GM19463 (cell line): ENCODE measurements around the gene SLC5A10.
"Not testable (repeated sequence)": the region's sequence is repeated elsewhere in the genome, so short reads cannot be mapped to it uniquely, and the experiment has no call there.

ENCODE experiments used
- ATAC-seq: cut with Tn5 transposase; IDR thresholded peaks from one replicate; pipeline ENCODE4 v1.9.1; 2021; ENCODE audit warnings: mild to moderate bottlenecking, moderate library complexity; ENCODE audit not compliant: unreplicated experiment

SLC5A10 gene

DNA sequence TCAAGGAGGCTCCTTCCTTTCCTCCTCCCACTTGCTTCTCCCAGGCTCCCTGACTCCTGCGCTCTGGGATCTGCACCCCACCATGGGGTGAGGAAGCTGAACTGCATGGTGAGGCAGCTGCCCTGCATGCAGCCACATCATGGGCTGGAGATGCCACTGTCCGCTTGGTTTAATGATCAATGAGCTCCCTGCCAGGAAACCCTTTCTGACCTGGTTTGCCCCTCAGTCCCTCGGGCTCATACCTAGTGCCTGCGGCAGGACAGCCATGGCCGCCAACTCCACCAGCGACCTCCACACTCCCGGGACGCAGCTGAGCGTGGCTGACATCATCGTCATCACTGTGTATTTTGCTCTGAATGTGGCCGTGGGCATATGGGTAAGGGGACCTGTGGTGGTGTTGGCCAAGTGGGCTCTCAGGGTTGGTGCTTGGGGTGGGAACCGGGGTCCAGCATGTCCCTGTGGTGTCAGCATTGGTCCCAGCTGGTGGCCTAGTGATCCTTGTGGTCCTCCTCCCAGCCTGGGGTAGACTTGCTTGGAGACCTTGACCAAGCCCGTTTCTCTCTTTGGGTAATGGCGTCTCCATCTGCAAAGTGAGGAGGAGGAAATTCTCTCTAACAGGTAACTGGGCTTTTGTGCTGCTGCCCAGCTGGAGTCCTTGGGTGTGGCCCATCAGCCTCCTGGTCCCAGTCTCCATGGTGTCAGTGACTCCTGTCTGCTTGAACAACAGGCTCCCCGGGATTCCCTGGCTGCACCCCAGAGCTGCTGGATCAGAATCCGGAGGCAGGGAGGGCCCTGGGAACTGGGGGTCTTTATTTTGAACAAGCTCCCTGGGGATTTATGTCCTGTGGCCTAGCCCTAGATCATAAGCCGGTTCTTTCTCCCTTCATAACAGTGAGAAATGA lies at the start of gene SLC5A10:
Gene SLC5A10, plus strand, starts transcription at position 225 of the 902 bp plus-strand sequence. Its CDS starts 41 bp downstream, at position 266.
- ATAC-seq = no peak

DNA sequence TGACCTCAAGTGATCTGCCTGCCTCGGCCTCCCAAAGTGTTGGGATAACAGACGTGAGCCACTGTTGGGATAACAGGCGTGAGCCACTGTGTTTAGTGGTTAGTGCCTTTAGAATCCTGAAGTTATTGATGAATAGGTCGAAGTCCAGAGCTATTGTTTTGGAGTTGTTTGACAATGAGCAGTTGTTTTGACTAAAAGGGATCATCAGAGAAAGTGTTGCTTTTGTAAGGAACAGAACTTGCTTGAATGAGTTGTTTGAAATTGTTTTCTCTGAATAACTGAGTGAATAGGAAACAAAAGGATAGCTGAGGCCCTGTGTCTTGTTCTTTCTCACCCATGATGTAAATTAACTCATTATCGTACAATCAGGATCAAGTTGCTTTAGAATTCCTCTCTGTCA lies 47.5 kb upstream of the SLC5A10 start:
- ATAC-seq = no peak

DNA sequence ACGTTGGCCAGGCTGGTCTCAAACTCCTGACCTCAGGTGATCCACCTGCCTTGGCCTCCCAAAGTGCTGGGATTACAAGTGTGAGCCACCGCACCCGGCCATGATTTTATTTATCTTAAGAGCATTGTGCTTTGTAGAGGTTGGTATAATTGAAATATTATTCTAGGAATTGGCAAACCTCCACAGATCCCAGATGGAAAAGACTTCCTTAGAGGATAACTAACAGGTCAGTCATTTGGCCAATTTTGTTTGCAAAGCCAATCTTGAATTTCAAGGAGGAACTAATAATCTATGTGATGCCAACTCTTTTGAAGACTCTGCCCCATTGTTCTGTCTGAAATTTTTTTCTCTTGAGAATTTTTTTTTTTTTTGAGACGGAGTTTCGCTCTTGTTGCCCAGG lies 46.7 kb upstream of the SLC5A10 start:
- ATAC-seq = no peak

DNA sequence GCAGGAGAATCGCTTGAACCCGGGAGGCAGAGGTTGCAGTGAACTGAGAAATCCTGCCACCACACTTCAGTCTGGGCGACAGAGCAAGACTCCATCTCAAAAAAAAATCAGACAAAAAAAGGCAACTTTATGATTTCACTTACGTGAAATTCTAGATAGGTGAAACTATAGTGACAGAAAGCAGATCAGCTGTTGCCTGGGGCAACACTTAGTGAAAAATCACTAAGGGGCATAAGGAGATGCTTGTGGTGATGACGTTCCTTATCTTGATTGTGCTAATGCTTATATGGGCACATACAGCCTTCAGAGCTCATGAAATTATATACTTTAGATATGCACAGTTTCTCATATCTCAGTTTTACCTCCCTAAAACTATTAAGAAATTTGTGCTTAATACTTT lies 41.6 kb upstream of the SLC5A10 start:
- ATAC-seq = no peak

DNA sequence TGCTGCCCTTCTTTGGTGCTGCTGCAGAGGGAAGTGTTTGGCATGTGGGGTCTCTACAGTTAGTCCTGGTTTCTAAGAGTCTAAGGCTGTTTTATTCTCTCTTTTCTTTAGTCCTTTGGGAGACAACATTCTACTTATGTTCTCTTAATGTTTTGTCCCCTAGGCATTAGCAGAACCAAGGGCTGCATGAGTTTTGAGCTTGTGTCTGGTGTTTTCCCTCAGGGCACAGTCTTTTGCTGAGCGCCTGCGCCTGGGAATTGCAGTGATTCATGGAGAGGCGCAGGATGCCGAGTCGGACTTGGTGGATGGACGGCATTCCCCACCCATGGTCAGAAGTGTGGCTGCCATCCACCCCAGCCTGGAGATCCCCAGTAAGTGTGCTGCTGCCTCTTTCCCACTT lies 41.1 kb upstream of the SLC5A10 start:
- no peak for ATAC-seq

DNA sequence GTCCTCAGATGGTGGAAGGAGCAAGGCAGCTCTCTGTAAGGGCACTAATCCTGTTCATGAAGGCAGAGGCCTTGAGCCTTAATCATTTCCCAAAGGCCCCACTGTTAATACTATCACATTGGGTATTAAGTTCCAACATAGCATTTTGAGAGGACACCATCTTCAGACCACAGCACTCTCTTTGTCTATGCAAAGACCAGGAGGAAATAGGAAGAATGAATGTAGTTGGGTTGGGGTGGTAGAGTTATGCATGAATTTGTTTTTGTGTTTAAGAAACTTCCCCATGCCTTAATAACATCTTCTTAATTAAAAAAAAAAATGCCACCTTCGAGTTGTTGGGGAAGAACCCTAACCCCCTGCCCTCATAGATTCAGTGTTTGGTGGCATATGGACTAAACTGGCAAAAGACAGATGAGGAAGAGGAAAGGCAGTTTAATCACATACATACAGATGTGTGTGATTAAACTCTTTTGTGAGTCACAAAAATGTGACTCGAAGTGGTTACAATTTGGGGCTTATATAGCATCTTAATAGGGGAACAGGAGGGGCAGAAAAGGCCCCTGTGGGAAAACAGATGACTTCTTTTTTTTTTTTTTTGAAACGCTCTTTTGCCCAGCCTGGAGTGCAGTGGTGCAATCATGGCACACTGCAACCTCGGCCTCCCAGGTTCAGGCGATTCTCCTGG lies 35.0 kb upstream of the SLC5A10 start:
- no peak for ATAC-seq

DNA sequence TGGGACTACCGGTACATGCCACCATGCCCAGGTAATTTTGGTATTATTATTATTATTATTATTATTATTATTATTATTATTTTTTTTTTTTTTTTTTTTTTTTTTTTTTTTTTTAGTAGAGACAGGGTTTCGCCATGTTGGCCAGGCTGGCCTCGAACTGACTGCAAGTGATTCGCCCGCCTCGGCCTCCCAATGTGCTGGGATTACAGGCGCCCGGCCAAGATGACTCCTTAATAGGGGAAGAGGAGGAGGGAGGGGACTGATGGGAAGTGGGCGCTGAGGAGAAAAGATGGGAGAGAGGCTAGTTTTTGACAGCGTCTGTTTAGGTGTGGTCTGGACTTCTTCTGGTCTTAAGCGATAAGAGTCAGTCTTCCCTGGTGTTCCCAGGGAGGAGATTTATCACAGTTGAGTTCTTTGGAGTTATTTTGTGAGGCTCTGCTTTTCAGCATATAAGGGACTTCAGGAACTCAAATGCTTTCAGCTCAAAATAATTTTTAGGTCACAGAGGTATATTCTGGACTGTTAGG lies 34.4 kb upstream of the SLC5A10 start:
- no peak for ATAC-seq

DNA sequence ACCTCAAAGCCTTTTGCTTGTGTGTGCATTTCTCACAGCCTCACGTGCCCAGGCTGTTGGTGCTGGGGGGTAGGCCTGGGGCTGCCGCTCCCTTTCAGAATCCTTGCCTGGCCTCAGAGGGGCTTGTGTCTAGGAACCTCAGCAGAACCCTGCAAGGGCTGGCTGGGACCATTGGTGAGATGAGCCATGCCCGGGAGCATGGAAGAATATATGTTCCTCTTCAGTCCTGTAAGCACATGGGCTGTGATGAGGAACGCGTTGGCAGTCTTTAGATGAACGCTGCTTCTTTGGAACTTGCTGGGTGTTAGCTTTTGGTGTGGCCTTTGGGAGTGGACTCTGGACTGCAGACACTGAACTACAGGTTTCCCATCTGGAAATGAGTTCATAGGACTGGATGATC lies 32.0 kb upstream of the SLC5A10 start:
- ATAC-seq = no peak

DNA sequence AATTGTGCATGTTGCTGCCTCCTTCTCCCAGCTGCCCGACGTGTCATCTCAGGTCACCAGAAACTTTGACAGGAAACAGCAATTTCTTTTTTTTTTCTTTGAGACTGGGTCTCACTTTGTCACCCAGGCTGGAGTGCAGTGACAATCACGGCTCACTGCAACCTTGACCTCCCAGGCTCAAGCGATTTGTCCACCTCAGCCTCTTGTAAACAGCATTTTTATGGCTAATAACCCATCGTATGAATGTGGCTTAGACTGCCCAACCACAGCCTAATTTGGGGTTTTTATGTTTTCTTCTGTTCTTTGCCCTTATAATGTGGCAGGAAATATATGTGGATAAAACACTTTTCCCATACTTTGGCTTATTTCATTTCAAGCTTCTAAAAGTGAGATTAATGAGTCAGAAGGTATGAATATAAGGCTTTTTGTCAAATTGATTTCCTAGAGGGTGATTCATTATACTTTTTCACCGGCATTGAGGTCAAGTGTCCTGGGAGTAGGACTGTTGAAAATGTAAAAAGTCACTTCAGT lies 31.0 kb upstream of the SLC5A10 start:
- ATAC-seq = peak; percentile 47

DNA sequence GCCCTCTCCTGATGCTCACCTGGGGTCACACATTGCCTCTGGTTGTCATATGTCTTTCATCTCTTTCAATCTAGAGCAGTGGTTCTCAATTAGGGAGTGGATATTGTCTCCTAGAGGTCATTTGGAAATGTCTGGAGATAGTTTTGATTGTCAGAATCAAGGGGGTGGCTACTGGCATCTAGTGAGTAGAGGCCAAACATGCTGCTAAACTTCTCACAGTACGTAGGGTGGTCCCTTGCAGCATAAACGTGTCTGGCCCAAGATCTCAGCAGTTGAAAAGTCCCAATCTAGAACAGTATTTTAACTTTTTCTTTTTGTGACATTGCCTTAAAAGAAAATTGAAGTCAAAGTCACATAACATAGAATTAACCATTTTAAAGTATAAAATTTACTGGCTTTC lies 30.5 kb upstream of the SLC5A10 start:
- ATAC-seq = no peak

DNA sequence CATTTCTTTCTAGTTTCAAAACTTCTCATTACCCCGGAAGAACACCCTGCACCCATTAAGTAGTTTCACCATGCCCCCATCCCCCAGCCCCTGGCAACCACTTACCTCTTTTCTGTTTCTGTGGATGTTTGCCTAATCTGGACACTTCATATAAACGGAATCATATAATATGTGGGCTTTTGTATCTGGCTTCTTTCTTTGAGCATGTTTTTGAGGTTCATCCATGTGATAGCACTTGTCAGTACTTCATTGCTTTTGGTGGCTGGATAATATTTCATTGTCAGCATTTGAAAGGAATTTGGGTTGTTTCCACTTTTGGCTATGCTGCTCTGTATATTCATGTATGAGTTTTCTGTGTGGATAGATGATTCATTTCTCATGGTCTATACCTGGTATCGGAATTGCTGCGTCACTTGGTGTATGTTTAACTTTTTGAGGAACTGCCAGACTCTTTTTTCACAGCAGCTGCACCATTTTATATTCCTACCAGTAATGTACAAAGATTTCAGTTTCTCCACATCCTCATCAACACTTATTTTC lies 30.0 kb upstream of the SLC5A10 start:
- peak; percentile 57 for ATAC-seq

DNA sequence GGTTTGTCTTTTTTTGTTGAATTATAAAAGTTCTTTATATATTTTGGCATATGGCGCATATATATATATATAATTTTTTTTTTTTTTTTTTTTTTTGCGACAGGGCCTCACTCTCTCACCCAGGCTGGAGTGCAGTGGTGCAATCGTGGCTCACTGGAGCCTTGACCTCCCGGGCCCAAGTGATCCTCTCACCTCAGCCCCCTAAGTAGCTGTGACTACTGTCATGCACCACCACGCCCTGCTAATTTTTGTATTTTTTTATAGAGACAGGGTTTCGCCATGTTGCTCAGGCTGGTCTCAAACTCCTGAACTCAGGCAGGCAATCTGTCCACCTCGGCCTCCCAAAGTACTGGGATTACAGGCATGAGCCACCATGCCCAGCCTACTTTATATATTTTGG lies 29.4 kb upstream of the SLC5A10 start:
- not testable (repeated sequence) for ATAC-seq

DNA sequence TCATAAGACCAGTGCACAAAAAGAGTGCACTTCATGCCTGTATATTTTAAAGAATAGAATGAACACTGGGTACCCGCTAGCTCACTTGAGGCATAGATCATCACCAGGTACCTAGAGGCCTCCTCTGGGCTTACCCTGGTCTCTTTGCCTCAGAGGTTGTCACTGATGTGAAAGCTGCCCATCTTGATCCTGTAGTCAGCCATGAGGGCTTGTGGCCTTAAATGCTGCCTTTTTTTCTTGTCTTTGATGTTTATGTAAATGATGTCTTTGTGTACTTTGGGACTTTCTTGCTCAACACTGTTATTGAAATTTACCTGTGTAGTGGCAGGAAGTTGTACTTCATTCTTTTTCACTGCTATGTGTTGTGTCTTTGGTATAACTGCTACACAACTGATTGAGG lies 26.8 kb upstream of the SLC5A10 start:
- ATAC-seq = no peak

DNA sequence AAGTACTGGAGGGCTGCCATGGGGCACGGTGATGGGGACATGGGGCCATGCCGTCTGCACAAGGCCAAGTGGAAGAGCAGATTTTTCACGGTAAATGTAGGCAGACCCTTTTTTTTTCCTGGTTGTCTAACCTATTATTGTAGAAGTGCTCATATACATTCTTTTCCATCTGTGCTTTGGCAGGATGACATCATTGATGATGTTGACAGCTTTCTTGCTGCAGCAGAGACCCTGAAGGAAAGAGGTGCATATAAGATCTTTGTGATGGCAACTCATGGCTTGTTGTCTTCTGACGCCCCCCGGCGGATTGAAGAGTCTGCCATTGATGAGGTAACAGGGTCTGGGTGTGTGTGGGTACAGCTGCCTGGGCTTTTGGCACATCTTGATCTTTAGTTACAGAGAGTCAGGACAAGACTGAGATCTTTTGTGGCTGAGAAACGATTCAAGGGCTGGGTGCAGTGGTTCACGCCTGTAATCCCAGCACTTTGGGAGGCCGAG lies 23.3 kb upstream of the SLC5A10 start:
- ATAC-seq = no peak

DNA sequence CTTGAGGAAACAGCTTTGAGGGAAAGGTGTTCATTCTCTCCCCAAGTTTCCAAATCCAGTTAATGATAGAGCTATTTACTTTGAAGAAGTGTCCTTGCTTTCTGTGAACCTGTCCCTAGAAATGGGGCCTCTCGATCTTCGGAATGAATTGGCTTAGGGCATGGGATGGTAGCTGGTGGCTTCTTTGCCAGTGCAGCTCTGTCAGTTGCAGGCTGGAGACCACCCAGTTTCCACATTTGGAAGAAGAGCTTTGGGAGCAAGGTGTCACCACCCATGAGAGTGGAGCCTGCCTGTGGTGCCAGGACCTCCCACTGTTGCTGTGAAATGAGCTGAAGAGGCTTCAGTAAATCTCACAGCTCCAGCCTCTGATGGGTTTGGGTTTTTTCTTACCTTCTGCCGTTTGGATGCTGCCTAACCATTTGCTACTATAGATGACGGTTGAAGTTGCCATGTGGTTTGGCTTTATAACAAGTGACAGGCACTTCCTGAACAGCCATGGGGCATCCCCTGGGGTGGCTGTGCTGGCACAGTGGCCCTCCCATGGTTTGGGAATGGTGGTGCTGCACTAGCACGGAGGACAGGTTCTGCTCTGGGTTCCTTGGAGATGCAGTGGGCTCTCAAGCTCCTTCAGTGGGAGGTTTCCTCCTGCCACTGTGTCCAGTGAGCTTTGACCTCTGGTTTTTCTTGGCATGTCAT lies 19.5 kb upstream of the SLC5A10 start:
- ATAC-seq = no peak

DNA sequence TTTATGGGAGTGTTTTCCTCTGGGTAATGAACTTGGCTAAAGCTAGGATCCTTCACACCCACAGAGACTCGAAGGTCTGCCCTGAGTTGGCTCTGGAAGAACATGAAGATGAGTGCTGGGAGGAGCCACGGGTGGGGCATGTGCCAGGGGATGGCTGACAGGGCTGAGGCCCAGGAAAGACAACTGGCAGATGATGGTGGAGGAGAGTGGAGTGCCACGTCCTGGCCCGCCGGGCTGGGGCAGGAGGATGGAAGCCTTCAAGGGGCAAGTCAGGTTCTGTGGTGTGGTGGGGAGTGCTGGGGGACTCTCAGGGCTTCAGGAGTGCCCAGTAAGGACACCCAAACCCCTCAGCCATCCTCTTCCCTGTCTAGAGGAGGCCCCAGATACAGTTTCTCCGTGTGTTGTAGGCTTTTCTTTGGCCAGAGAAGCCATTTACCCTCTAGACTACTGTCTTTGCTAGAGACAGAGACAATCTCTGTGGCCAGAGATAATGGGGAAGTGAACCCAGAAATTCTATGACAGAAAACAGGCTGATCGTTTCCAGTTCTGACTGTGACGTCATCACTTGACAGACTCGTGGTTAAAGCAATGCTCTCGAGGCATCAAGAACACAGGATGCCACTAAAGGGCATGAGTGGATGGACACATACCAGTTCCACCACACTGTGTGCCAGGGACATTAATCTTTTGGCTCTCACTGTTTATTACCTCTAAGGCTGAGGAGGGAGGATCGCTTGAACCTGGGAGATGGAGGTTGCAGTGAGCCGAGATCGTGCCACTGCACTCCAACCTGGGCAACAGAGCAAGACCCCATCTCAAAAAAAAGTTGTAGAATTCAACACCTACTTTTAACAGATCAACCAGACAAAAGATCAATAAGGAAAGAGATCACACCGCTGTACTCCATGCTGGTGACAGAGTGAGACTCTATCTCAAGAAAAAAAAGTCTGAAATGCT lies 18.6 kb upstream of the SLC5A10 start:
- no peak for ATAC-seq

DNA sequence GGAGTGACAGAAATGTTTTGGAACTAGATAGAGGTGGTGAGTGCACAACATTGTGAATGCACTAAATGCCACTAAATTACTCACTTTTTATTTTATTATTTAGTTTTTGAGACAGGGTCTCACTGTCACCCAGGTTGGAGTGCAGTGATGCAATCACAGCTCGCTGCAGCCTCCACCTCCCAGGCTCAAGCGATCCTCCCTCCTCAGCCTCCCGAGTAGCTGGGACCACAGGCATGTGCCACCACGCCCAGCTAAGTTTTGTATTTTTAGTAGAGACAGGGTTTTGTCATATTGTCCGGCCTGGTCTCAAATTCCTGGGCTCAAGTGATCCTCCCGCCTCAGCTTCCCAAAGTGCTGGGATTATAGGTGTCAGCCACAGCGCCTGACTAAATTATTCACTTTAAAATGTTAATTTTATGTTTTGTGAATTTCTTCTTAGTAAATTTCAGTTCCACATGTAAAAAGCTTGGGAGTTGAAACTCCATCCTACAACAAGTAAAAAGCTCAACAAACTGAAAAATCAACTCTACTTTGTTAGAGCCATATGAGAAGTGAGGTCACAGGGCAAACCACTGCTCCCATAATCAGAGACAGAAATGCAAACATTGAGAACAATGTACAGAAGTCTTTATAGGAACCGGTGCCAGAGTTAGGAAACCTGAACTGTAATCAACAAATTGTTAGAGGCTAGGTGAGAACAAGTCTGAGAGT lies 13.8 kb upstream of the SLC5A10 start:
- ATAC-seq = no peak

DNA sequence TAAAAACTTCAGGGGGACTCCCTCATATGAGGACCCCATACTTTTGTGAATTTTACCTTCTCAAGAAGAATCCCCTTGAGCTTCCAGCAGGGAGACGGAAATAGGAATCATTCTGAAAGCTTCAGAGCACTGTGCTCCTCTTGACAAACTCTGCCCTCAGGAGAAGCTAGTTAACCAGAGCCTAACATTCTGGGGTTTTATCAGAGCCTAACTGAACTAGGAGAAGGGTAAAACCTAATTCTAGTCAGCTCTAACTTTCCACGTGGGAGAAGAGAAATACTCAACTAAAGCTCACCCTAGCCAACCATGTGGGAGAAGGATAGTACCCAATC lies 13.3 kb upstream of the SLC5A10 start:
- no peak for ATAC-seq

DNA sequence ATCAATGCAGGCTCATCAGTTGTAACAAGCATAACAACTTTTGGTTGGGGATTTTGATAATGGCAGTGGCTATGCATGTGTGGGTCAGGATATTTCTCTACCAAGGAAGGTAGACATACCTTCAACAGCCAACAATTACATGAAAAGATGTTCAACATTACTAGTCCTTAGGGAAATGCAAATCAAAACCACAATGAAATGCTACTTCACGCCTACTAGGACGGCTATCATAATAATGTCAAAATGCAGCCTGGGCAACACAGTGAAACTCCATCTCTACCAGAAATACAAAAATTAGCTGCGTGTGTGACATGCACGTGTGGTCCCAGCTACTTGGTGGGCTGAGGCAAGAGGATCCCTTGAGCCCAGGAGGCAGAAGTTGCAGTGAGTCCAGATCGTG lies 7.3 kb upstream of the SLC5A10 start:
- no peak for ATAC-seq
